ENCODE results near the gene DGKE.

Gene DGKE

DNA sequence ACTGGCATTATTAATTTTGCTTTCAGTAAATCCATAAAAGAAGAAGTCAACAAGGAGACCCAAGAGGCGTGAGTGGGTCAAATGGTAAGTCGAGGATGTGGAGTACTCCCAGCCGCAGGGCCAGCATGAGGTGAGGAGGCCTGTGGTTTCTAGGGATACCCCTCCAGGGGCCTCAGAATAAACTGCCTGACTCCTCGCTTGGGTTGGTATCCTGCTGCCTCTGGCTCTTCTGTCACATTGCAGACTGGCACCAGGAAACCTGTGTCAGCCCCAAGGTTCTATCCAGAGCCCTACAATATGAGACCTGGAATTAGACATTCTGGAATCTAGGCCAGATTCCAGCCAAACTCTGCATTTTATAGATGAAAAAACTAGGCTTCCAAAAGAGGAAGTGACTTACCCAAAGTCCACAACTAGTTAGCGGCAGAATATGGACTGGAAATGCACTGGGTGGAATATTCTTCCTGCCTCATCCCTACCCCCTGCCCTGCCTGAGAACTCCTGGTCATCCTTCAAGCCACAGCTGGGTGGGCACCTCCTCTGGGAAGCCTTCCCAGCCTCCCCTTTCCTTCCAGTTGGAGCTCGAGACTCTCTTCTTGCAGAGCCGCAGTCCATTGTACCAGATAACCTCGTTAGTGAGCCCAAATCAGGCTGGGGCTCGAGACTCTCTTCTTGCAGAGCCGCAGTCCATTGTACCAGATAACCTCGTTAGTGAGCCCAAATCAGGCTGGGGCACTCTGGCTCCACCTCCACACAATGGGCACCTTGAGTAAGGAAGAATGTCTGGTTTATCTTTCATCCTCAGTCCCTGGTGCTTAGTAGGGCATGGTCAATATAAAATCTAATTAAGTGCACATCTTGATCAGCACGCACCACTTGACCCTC lies 22.8 kb upstream of the DGKE start:
- in situ Hi-C loops (cut with HindIII; ENCODE audit: low pct_ligation_motif_present, low pct_unique_long_range_greater_than_20kb, low sequenced_read_pairs) = no loop called here
- DNase-seq = no peak

GRCh38 chr17:56812901-56813388 lies 21.0 kb upstream of the DGKE start:
- in situ Hi-C loops (cut with HindIII; ENCODE audit: low pct_ligation_motif_present, low pct_unique_long_range_greater_than_20kb, low sequenced_read_pairs) = no loop called here
- DNase-seq = no peak

GRCh38 chr17:56815711-56816110 lies 18.2 kb upstream of the DGKE start:
- DNase-seq = no peak
- in situ Hi-C loops (cut with HindIII; ENCODE audit: low pct_ligation_motif_present, low pct_unique_long_range_greater_than_20kb, low sequenced_read_pairs) = no loop called here

DNA sequence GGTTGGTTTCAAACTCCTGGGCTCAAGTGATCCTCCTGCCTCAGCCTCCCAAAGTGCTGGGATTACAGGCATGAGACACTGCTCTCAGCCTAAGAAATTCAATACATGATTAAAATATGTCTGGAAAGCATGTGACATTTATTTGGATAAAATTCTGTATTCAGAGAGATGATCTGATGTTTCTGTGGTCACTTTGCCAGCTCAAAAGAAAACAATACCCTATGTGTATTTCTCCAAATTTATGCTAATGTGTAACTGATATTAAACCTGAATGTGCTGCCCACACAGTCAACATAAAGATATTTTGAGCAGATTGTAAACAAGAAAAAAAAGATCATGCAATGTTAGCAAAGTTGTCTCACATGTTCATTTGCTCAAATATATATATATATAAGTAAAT lies 16.9 kb upstream of the DGKE start:
- DNase-seq = no peak
- in situ Hi-C loops (cut with HindIII; ENCODE audit: low pct_ligation_motif_present, low pct_unique_long_range_greater_than_20kb, low sequenced_read_pairs) = no loop called here

DNA sequence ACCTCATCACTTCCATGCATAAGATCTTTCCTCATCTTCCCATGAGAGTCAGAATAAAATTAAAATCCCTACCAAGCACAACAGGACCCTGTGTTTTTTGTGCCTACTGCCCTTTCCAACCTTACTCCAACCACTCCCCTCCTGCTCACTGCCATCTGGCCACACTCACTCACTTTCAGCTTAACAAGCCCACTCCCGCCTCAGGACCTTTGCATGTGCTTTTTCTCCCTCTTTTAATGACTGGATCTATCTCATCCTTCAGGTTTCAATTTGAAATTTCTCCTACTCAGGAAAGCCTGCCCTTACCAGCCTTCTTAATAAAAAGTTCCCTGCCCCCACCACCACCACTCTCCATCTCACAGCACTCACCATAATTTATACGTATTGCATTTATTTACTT lies 14.9 kb upstream of the DGKE start:
- DNase-seq = no peak
- in situ Hi-C loops (cut with HindIII; ENCODE audit: low pct_ligation_motif_present, low pct_unique_long_range_greater_than_20kb, low sequenced_read_pairs) = no loop called here

- in situ Hi-C loops (cut with HindIII; ENCODE audit: low pct_ligation_motif_present, low pct_unique_long_range_greater_than_20kb, low sequenced_read_pairs) = no loop called here
- peak; percentile 91 for DNase-seq
Measured at GRCh38 chr17:56819431-56820145, 14.4 kb upstream of the DGKE start.

- in situ Hi-C loops (cut with HindIII; ENCODE audit: low pct_ligation_motif_present, low pct_unique_long_range_greater_than_20kb, low sequenced_read_pairs) = no loop called here
- DNase-seq = no peak
Measured at GRCh38 chr17:56820207-56820606, 13.7 kb upstream of the DGKE start.

GRCh38 chr17:56821847-56822534 lies 12.0 kb upstream of the DGKE start:
- in situ Hi-C loops (cut with HindIII; ENCODE audit: low pct_ligation_motif_present, low pct_unique_long_range_greater_than_20kb, low sequenced_read_pairs) = no loop called here
- DNase-seq = no peak

- in situ Hi-C loops (cut with HindIII; ENCODE audit: low pct_ligation_motif_present, low pct_unique_long_range_greater_than_20kb, low sequenced_read_pairs) = no loop called here
- DNase-seq = no peak
Measured at GRCh38 chr17:56822725-56823124, 11.2 kb upstream of the DGKE start.

- DNase-seq = no peak
- in situ Hi-C loops (cut with HindIII; ENCODE audit: low pct_ligation_motif_present, low pct_unique_long_range_greater_than_20kb, low sequenced_read_pairs) = no loop called here
Measured at GRCh38 chr17:56823848-56824247, 10.1 kb upstream of the DGKE start.

DNA sequence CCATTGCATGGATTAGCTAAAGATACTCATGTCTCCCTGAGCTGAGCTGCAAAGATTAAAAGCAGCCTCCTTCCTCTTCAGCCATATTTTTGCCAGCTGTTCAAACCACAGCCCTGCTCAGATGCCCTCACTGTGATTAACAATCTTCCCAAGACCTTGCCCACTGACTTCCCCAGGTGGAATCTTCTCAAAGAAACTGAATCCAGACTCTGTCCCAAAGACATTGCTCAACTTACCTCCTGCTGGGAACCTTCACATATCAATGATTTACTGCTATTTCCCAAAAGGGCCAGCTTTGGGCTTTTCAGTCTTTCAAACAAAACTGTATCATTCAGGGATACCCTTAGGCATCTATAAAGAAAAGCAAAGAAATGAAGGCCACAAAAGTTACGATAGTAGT lies 9.4 kb upstream of the DGKE start:
- DNase-seq = peak; percentile 15
- in situ Hi-C loops (cut with HindIII; ENCODE audit: low pct_ligation_motif_present, low pct_unique_long_range_greater_than_20kb, low sequenced_read_pairs) = no loop called here

DNA sequence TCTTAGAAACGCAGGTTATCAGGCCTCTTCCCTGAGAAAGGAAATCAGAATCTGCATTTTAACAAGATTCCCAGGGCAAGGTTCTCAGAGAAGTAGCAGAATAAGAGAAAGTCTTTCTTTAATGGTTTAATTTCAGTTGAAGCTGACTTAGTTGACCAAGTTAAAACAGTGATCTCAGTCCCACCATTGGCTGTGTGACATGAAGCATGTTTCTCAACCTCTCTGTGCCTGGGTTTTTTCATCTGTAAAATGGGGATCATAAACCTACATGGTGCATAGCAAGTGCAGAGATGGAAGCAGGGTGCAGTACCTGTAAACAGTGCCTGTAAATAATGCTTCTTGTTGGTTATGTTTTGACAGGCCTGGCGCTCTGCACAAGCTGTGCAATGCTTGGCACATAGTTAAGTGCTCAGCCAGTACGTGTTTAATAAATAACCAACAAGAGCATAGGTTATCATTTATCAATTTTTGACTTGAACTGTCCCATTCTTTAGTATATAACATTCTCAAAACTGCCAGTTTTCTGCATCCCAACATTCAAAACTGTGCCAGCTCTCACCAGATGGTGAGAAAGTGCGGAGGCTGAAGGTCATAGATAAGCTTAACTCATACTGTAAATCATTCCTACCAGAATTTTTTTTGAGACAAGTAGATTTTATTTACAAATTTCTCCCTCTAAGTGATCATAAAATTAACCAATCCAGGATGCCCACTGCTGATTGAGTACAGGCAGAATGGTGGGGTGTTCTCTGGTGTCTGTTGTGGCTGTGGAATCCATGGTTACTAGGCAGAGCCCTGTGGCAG lies 7.1 kb upstream of the DGKE start:
- no peak for DNase-seq
- in situ Hi-C loops (cut with HindIII; ENCODE audit: low pct_ligation_motif_present, low pct_unique_long_range_greater_than_20kb, low sequenced_read_pairs) = no loop called here

GRCh38 chr17:56830726-56831368 lies 3.1 kb upstream of the DGKE start:
- in situ Hi-C loops (cut with HindIII; ENCODE audit: low pct_ligation_motif_present, low pct_unique_long_range_greater_than_20kb, low sequenced_read_pairs) = no loop called here

GRCh38 chr17:56831369-56832095 lies 2.4 kb upstream of the DGKE start:
- in situ Hi-C loops (cut with HindIII; ENCODE audit: low pct_ligation_motif_present, low pct_unique_long_range_greater_than_20kb, low sequenced_read_pairs) = no loop called here

More at GRCh38 chr17:56830726-56831368, 3.1 kb upstream of the DGKE start:
- no peak for DNase-seq

GRCh38 chr17:56832446-56832845 lies 1.5 kb upstream of the DGKE start:
- in situ Hi-C loops (cut with HindIII; ENCODE audit: low pct_ligation_motif_present, low pct_unique_long_range_greater_than_20kb, low sequenced_read_pairs) = no loop called here

More at GRCh38 chr17:56831369-56832095, 2.4 kb upstream of the DGKE start:
- DNase-seq = no peak

DNA sequence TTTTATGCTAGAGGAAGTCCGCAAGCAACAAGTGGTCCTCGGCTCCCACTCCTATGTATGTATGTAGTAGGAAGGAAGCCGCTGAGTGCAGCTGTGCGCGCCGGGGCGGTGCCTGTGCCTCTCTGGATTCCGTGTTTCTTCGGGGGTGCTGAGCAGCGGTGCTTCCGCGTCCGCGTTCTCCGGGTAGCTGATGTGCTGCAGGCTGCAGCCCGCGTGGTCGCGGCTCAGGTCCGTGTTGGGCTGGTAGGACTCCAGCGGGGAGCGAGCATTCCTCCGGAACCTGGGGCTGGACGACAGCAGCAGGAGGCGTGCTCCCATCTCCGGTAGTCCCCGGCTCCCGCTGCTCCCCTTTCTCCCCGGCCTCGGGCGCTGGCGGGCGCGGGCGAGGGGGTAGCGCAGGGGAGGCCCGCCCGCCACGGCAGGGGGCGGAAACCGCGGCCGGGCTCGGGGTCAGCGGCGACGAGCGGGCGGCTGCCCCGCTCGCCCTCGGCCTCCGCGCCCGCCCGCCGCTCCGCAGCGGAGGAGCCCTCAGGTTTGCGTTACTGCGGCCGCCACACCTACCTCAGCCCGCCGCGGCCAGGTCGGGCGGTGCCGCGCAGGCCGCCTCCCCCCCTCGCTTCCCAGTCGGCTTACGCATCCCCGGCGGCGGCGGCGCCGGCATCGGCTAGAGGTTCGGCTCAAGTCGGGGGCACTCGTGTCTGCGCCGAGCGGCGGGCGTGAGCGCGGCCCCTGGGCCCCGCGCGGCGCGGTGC lies 718 bp upstream of the DGKE start:
- peak; percentile 80 for DNase-seq
- in situ Hi-C loops (cut with HindIII; ENCODE audit: low pct_ligation_motif_present, low pct_unique_long_range_greater_than_20kb, low sequenced_read_pairs) = no loop called here

More at GRCh38 chr17:56832446-56832845, 1.5 kb upstream of the DGKE start:
- DNase-seq = peak; percentile 6
